GM12875 (cell line): ENCODE data around the gene ADRB1.

Experiments
- H3K4me3 ChIP-seq: one replicate; pipeline ENCODE4 v1.5.1; 2011; ENCODE audit warnings: low read depth, low read length, control low read depth
- TF ChIP-seq, protein P1 (sequence below): IDR thresholded peaks from 2 replicates; pipeline ENCODE4 v1.5.1; 2011; ENCODE audit warnings: low read depth, mild to moderate bottlenecking, control low read depth, inconsistent platforms, low read length, moderate library complexity, borderline replicate concordance; ENCODE audit not compliant: insufficient read depth

ADRB1 gene

GRCh38 chr10:114043532-114044246 lies at the start of gene ADRB1:
Gene ADRB1, plus strand, starts transcription at chr10:114043866. Its CDS starts 267 bp downstream, at chr10:114044133.
- peak within 1 kb of the TSS; percentile 77 for H3K4me3 ChIP-seq

DNA sequence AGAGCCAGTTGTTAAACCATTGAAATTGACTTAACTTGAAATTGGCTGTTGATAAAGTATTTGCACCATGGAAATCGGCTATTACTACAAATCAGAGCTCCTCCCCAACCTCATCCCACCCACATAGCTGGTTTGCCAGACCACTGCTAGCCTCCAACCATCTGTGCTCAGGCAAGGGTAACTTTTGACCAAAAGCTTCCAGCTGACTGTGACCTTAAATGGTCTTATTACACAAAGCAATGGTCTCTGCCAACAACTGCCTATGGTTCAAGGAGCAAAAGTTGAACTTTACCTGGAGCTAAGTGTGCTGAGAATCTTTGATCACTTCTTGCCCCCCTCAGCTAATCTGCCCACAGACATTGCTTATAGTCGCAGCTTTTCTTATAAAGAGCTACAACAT lies 48.5 kb upstream of the ADRB1 start:
- TF ChIP-seq, protein P1, sequence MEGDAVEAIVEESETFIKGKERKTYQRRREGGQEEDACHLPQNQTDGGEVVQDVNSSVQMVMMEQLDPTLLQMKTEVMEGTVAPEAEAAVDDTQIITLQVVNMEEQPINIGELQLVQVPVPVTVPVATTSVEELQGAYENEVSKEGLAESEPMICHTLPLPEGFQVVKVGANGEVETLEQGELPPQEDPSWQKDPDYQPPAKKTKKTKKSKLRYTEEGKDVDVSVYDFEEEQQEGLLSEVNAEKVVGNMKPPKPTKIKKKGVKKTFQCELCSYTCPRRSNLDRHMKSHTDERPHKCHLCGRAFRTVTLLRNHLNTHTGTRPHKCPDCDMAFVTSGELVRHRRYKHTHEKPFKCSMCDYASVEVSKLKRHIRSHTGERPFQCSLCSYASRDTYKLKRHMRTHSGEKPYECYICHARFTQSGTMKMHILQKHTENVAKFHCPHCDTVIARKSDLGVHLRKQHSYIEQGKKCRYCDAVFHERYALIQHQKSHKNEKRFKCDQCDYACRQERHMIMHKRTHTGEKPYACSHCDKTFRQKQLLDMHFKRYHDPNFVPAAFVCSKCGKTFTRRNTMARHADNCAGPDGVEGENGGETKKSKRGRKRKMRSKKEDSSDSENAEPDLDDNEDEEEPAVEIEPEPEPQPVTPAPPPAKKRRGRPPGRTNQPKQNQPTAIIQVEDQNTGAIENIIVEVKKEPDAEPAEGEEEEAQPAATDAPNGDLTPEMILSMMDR, result no peak
- no peak overlapping the region for H3K4me3 ChIP-seq

More at GRCh38 chr10:114043532-114044246, at the start of gene ADRB1:
- TF ChIP-seq, protein P1, result no peak

- no peak overlapping the region for H3K4me3 ChIP-seq
- TF ChIP-seq, protein P1, result no peak
Measured at GRCh38 chr10:113997428-113997827, 46.2 kb upstream of the ADRB1 start.

- H3K4me3 ChIP-seq, result no peak overlapping the region
- TF ChIP-seq, protein P1, result no peak
Measured at GRCh38 chr10:113999531-113999930, 44.1 kb upstream of the ADRB1 start.

GRCh38 chr10:114000457-114001010 lies 43.1 kb upstream of the ADRB1 start:
- TF ChIP-seq, protein P1, result no peak
- H3K4me3 ChIP-seq, result no peak overlapping the region

DNA sequence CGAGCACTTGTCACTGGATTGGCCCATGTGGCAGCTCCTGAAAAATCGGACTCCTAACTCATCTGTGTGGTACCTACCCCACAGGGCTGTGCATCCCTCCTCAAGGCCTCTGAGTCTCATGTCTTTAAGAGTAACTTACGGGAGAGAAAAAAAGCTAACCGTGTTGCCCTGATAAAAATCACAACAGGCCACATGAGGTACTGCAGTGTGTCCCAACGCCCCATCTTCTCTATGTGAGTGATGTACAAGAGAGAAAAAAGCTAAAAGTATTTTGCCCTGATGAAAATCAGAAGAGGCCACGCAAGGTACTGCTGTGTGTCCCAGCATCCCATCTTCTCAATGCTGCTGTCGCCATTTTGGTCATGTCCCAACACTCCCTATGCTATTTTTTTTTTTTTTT lies 41.2 kb upstream of the ADRB1 start:
- TF ChIP-seq, protein P1, result no peak
- no peak overlapping the region for H3K4me3 ChIP-seq
